ENCODE data around the gene PHLDB1. TPM values are rescaled to one million over a fixed set of nuclear protein-coding genes. Genes with fewer than 3 reads are reported as not detected.

PHLDB1 gene
- total and polyA plus RNA-seq, 2 donors (not counting 3 experiments of a cell fraction or from before 2014, with no cell fraction given), result 99.7 to 183 TPM

GRCh38 chr11:118627566-118627965 lies 20.2 kb downstream of the PHLDB1 start:
- TSS peak; percentile 41 for BruUV-seq (replicated peaks)
- peaks cover 14 to 46% of the 10 kb centered on the region in 2 experiments for H3K36me3 ChIP-seq (ENCODE audit: control insufficient read depth in 2 of 2, extremely low read depth in 1 of 2, insufficient read depth in 2 of 2, low read length in 2 of 2)
- dilution Hi-C loops (cut with MboI; ENCODE audit: extremely low pct_ligation_motif_present, low sequenced_read_pairs) (no loop called here), intact Hi-C loops (cut with micrococcal nuclease) (no loop called here)
- no peak overlapping the region for H2AFZ ChIP-seq (ENCODE audit: low read depth, low read length)
- no peak overlapping the region for H3K9ac ChIP-seq (replicated peaks; ENCODE audit: extremely low read depth, insufficient read depth, low read length)
- ChIA-PET CTCF (interaction anchor here (0.8 to 2.6 kb wide), 4 partner anchors 8 to 33 kb away, joined by 3 to 11 read pairs (median 6); partner anchors contain the start of gene PHLDB1), POLR2A (interaction anchor here (1.2 kb wide), 1 partner anchor 8 kb away, joined by 3 read pairs; no protein-coding TSS in a partner anchor)
- H3K9me1 ChIP-seq (replicated peaks; ENCODE audit: control insufficient read depth, extremely low read depth, insufficient read depth, low read length), result no peaks in the 10 kb centered on the region
- no peak for DNase-seq (ENCODE audit: low read depth, low spot score)
- no peaks in the 10 kb centered on the region for H4K20me1 ChIP-seq (replicated peaks; ENCODE audit: control insufficient read depth, extremely low read depth, insufficient read depth, low read length)
- FAIRE-seq, result no peak
- H3K4me3 ChIP-seq (replicated peaks in 1 of 3; ENCODE audit: insufficient read depth in 1 of 3, low read depth in 1 of 3, low read length in 3 of 3), result no peak overlapping the region
- peaks cover 58% of the 10 kb centered on the region for H3K79me2 ChIP-seq (ENCODE audit: control insufficient read depth, insufficient read depth, low read length)
- no peaks in the 10 kb centered on the region for H3K9me3 ChIP-seq (replicated peaks; ENCODE audit: control insufficient read depth, insufficient read depth, low read length)
- H3K27me3 ChIP-seq (ENCODE audit: control insufficient read depth in 2 of 2, insufficient read depth in 2 of 2, low read length in 2 of 2), result no peaks in the 10 kb centered on the region
- TF ChIP-seq FOS (IDR thresholded peaks at IDR 0.05; ENCODE audit: borderline replicate concordance, insufficient read depth, low read length), result no peak
- no peak for TF ChIP-seq EZH2 (IDR thresholded peaks at IDR 0.05; ENCODE audit: borderline replicate concordance, low read depth, low read length, severe bottlenecking)
- TF ChIP-seq POLR2A (IDR thresholded peaks at IDR 0.05; ENCODE audit: low read depth, low read length), result no peak
- TF ChIP-seq POLR2AphosphoS5 (IDR thresholded peaks at IDR 0.05; ENCODE audit: insufficient read depth, low read depth, low read length), result no peak
- TF ChIP-seq JUN (IDR thresholded peaks at IDR 0.05; ENCODE audit: borderline replicate concordance, insufficient read depth, insufficient read length, low read depth), result no peak
- TF ChIP-seq GATA2 (IDR thresholded peaks at IDR 0.05; ENCODE audit: insufficient read depth, insufficient read length, low read depth, low read length), result no peak
- no peak for TF ChIP-seq MYC (IDR thresholded peaks at IDR 0.05; ENCODE audit: low read depth, low read length)
- no peak for TF ChIP-seq CTCF (IDR thresholded peaks at IDR 0.05; ENCODE audit: extremely low read depth in 1 of 2, insufficient read depth in 1 of 2, low read depth in 1 of 2, low read length in 2 of 2)
- TF ChIP-seq MAX (IDR thresholded peaks at IDR 0.05; ENCODE audit: insufficient read depth, insufficient read length), result no peak
- H3K4me2 ChIP-seq (ENCODE audit: insufficient read depth, low read length), result no peak overlapping the region
- no peak overlapping the region for H3K27ac ChIP-seq (ENCODE audit: insufficient read depth, low read depth, low read length)
- peaks cover 10% of the 10 kb centered on the region for H3K4me1 ChIP-seq (ENCODE audit: control insufficient read depth, extremely low read depth, insufficient read depth, low read length)
